HG03103 (cell line): ENCODE data around the gene RNF182.
"Not testable (repeated sequence)": the region's sequence is repeated elsewhere in the genome, so short reads cannot be mapped to it uniquely, and the experiment has no call there.

Source experiments
- ATAC-seq: cut with Tn5 transposase; IDR thresholded peaks from one replicate; pipeline ENCODE4 v1.9.1; 2021; ENCODE audit warnings: low read depth; ENCODE audit not compliant: unreplicated experiment

The RNF182 gene, protein sequence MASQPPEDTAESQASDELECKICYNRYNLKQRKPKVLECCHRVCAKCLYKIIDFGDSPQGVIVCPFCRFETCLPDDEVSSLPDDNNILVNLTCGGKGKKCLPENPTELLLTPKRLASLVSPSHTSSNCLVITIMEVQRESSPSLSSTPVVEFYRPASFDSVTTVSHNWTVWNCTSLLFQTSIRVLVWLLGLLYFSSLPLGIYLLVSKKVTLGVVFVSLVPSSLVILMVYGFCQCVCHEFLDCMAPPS

DNA sequence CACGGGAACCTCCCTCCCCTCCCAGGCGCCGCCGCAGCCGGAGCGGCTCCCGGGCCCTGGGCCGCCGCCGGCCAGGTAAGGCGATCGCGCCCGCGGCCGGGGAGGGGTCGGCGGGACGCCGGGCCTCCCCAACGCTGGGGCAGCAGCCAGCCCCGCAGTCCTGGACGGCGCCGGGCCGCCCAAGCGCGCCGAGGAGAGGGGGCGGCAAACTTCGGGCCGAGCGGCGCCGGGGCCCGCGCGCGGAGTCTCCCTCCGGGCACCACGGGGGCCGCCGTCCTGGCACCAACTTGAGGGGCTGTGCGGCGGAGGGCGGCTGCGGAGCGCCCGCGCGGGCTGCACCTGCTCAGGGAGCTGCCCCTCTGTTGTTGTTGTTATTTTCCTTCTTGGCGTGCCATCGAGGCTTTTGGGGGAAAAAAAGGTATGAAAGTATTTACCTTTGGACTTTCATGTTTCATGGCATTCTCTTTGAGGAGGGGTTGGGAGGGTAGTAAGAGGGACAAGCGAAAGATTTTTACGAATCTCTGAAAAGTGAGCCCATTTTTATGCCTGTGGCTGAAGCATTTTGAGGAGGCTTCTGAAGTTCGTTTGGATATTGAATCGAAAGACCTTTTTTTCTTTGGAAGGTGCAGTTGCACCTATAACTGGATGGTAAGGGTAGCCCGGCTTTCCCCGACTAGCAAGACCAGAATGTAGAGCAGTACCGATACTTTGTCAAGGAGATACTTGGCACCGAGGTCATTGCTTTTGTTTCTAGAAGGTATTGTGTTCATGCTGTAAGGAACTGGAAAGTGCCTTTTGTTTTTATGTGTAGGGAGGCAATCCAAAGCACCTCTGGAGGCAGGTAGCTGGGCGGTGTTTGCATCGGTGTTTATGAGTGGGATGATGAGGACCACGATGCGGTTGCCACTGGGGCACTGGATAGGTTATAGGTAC, at the start of gene RNF182:
Gene RNF182 (plus strand): TSS at position 4 of the 933 bp plus-strand sequence. CDS start 52,168 bp downstream, outside the sequence.
- ATAC-seq = no peak

DNA sequence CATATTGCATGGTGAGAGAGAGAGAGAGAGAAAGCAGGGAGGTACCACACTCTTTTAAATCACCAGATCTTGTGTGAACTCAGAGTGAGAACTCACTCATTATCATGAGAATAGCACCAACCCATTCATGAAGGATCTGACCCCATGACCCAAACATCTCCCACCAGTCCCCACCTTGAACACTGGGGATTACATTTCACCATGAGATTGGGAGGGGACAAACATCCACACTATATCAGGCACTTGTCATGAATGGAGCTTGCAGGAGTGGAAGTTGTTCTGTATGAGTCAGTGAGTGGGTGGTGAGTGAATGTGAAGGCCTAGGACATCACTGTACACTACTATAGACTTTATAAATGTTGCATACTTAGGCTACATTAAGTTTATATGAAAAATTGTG, 47.7 kb upstream of the RNF182 start:
- ATAC-seq = no peak

DNA sequence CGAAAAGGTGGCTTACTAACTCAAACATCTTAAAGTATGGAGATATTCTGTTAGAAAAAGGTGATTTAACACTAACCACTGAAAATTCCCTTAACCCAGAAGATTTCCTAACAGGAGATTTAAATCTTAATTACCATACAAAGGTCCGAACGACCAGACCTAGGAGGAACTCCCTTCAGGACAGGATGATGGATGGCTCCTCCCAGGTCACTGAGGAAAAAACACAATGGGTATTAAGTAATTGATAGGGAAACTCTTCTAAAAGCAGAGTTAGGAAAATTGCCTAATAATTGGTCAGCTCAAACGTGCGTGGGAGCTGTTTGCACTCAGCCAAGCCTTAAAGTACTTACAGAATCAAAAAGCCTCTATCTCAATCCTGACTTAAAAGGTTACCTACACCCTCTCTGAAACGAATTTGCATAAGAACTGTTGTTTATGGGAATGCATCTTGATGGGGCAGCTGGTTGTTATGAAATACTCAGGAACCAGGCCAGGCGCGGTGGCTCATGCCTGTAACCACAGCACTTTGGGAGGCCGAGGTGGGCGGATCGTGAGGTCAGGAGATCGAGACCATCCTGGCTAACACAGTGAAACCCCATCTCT, 44.6 kb upstream of the RNF182 start:
- not testable (repeated sequence) for ATAC-seq

DNA sequence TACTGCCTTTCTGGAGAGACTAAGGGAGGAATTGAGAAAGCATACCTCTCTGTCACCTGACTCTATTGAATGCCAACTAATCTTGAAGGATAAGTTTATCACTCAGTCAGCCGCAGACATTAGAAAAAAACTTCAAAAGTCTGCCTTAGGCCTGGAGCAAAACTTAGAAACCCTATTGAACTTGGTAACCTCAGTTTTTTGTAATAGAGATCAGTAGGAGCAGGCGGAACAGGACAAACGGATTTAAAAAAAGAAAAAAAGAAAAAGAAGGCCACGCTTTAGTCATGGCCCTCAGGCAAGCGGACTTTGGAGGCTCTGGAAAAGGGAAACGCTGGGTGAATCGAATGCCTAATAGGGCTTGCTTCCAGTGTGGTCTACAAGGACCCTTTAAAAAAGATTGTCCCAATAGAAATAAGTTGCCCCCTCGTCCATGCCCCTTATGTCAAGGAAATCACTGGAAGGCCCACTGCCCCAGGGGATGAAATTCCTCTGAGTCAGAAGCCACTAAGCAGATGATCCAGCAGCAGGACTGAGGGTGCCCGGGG, 43.1 kb upstream of the RNF182 start:
- no peak for ATAC-seq

DNA sequence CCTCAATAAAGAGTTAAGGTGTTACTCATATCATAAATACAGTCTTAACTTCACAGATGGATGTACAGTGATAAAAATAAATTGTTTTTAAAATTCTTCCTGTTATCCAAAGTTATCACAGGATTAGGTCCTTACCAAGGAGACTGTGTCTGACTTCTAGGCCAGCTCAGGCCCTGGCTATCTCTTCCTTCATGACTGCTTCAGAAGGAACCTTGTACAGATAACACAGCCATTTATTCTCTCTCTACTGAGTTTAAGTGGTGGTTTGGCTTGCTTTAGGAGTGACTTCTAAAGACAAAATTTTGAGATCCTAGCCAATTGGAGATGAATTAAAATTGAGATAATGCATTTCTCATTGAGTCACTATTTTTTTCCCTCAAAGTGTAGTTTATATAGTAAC, 40.8 kb upstream of the RNF182 start:
- ATAC-seq = no peak

DNA sequence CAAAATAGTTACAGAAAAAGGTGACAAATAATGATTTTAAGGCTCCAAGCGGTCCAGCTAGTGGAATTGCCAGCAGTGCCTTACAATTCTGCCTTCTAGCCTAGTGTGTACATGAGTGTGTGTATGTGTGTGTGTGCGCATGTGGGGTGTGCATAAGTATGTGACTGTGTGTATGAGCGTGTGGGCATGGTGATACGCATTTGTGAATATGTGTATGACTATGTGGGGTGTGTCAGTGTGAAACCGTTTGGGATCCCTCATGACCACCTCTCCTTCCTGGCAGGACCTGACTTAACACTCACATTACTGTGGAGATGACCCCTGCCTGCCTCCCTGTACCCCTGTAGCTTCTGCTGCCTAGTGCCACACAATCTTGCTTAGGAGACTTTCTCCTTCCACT, 40.4 kb upstream of the RNF182 start:
- no peak for ATAC-seq

DNA sequence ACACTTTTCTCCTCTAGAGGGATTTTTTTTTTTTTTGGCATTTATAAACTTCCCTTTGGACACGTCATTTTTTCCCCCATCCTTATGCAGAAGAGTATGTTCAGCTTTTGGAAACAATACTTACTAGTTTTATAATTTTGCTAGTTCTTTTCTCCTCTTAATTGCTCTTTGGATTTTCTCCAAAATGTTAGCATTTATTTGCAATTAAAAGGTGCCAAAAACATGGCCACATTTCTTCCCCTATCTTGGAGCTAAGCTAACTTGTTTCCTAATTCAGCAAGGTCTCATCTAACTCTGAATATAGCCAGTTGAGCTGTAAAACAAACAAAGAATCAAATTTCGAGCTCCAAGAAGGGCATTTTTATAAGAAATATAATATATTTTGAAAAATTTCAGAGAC, 39.2 kb upstream of the RNF182 start:
- no peak for ATAC-seq

DNA sequence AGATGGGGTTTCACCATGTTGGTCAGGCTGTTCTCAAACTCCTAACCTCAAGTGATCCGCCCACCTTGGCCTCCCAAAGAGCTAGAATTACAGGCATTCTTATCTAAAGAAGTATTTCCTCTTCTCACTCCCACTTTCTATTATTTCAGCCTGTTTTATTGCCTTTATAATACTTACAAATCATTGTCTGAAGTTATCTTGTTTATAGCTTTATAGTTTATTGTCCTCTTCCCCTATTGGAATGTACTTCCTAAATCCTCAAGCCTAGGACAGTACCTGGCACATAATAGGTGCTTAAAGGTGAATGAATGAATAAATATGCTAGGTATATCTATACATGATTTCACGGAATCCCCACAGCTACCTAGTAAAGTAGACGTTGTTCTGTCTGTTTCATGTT, 37.8 kb upstream of the RNF182 start:
- no peak for ATAC-seq

DNA sequence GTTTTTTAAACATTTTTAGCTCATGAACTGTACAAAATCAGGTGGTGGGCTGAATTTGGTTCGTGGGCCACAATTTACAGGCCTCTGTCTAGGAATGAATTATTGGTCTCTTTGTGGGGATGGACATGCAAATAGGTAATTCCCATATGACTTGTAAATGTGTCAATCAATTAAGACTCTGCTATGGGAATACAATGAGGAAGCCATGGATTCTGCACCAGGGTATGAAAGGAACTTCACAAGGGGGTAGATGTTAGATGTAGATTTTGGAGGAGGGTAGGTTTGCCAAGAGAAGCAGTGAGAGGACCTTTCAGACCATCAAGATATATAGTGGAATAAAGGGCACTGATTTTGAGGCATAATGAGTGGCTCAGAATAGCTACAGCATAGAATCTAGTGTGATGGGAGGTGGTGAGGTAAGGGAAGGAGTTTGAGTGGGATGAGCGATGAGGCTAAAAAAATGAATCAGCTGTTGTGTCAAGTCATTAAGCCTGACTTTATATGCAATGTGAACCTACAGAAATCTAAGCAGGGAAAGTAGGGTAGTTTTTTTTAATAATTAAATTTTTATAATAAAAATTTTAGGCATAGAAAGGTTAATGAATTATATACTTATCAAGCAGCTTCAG, 32.6 kb upstream of the RNF182 start:
- no peak for ATAC-seq

DNA sequence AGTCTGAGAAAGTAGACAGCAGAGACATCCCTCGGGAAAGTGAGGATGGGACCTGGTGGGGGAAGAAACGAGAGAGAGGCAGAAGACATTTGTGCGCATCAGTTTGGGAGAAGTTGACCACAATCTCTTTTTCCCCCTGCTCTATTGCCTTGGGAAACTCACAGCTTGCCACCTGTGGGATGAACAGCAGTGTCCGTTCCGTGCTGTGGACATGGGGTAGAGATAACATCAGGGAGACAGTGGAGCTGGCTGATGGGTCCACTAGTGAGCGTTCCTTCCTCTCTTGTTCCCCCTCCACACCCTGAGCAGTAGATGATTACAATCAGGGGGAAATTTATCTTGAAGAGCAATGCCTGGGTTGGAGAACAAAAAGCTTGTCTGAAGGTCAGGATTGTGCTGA, 21.8 kb upstream of the RNF182 start:
- ATAC-seq = no peak

DNA sequence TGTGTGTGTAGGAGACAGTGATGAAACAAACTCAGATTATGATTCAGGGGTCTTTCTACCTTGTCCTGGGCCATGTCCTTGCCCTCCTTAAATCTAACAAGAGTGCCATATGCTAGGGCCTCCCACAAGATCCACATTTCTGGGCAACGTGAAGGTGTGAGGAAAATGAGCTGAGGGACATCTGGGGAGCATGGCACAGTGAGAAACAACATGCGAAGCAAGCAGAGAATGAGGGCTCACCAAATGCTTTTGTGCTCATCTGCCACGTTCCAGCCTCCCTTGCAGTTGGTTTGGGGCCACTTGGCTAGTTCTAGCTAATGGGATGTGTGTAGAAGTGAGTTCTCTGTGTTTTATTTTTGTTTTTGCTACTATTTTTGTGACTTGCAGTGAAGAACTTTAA, 21.4 kb upstream of the RNF182 start:
- ATAC-seq = no peak

DNA sequence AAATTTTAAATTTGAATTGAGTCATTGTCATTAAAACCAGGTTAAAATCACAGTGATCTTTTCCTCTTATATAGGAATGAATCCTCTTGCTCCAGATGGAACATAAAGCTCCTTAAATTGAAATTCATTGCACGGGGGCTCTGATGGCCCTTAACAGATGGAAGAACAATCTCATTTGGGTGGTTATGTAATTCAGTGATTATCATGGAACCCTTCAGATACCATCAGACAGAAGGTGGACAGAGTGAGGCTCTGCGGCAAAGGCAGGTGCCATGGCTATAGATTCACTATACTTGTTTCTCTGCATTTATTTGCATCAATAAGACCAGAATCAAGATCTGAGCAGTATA, 17.8 kb upstream of the RNF182 start:
- no peak for ATAC-seq

DNA sequence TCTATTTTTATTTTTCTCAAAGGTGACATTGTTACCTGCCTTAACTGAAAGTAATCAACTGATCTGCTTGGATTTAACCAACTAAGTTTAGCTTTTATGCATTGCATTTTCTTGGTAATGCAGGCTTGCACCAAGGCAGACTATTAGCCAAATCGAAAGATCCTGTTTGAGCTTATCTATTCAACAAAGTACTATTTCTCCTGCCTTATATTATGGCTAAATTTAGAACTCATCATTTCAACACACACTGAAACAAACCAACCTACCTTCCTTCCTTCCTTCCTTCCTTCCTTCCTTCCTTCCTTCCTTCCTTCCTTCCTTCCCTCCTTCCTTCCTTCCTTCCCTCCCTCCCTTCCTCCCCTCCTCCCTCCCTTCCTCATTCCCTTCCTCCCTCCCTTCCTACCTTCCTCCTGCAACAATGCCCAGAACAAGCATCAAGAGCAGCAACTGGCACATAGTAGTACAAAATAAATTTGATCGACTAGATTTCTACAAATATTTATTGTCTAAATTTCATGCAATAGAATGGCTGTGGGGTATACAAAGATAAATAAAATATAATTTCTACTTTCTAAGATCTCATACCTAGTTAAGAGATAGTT, 17.0 kb upstream of the RNF182 start:
- no peak for ATAC-seq

DNA sequence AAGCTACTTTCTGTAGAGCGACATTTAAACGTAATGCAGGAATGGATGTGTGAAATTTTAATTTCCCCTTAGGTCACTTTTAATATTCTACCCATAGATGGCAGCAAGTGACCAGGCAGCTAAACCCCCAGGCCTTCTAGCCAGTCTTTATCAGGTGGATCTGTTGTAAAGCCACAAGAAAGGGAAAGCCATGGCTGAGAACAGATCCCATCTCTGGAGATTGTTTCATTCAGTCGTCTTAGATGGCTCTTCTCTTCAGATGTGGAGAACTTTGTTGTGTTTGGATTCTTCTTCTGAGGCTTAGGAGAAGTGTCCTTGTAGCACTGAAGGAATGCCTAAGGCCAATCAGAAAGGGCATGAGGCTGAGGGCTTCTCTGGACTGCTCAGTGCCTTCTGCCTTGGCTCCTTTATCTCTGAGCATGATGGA, 15.8 kb upstream of the RNF182 start:
- ATAC-seq = no peak

DNA sequence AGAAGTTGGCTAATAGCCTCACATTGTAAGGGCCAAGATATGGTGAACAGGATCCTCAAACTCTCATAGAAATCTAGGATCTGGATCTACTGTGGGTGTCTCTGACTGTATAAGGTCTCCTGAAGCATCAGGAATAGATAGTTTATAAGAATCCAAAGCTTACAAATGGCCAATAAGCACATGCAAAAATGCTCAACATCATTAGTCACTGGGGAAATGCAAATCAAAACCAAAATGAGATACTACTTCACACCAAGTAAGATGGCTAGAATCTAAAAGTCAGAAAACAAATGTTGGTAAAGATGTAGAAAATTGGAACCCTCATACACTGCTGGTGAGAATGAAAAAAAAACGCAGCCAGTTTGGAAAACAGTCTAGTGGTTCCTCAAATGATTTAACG, 14.3 kb upstream of the RNF182 start:
- no peak for ATAC-seq

DNA sequence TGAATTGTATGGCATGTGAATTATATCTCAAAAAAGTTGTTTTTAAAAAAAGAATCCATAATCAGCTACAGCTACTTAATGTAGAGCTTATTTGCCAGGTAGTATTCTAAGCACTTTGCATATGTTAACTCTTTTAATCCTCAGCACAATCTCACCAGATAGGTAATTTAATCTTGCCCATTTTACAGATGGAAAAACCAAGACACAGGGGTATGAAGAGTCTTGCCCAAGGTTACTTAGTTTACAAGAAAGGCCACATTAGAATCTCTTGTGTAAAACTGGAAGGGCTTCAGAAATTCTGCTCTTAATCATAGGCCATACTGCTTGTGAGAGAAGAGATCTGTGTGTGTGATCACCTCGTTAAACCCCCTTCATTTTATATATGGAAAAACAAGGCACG, 13.4 kb upstream of the RNF182 start:
- ATAC-seq = no peak

DNA sequence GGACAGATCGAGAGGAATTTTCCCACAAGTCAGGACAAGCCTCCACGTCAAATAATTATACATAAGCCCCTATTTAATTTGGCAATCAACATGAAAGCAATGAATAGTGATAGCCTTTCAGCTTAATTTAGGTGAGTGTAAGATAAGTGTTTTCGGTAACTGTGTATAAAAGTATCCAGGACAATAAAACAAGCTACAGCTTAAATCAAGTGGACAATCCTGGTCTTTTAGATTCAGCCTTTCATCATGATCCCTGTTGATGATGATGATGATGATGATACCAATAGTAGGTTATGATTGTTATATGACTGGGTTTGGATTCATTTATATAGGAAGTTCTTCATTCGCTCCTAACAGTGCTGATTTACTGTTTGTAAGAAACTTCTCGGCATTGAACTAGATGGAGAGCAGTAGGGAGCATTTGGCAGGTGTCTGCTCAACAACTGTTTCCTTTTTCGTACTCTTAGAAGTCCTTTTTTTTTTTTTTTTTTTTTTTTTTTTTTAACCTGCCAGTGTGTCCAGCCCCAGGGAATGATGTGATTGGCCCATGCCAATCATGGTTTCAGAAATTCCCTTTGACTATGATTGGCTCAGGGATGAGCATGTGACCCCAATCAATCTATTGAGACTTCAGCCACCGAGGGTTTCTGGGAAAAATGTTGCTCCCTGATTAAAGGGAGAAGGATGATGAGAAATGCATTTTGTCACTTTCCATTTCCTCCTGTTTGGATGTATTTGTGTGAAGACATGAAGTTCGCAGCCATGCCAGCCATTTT, 11.3 kb upstream of the RNF182 start:
- no peak for ATAC-seq

DNA sequence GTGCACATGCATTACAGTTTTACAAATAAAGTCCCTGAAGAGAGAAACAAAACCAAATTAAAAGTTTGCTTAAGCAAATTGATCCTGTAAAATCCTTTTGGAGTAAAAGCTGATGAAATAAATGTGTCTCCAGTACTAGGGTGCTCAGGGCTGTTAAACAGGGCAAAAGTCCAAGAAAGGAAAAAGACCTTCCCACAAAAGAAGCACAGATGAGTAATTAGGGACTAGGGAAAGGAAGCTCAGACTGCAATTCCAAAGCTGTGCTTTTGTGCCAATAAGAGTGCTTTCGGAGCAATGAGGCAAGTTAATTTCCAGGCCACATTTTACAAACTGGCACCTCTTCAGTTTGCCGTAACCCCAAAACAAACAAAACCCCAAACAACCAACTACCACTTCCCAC, 10.4 kb upstream of the RNF182 start:
- ATAC-seq = no peak

DNA sequence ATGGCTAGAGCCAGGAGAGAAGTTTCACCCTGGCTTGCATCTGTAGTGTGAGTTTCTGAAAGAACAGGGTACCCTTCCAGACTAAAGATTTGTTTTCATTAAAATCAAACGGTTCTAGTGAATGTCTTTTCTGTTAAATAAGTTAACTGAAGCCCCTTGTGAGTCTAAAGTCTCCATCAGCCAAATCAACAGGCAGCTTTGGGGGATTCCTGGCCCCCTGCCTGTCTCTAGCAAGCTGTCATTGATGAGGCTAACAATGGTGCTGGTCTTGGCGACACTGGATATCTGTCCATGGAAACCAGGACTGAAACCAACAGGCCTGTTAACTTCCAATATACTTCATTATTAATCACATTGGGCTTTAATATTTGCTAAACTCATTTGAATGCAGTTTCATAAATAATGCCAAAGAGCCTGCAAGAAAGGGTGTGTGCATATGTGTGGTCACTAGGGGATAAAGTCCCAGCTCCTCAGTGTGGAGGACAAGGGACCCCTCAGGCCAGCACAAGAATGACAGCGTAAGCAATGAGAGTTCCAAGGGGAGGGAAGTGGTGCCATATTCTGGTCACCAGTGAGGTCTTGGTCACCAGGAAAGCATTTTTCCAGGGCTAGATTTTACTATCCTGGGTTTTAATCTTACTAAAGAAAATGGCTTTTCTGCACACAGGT, 9.1 kb upstream of the RNF182 start:
- ATAC-seq = no peak
